ENCODE measurements around the gene ABHD15.

Gene ABHD15

DNA sequence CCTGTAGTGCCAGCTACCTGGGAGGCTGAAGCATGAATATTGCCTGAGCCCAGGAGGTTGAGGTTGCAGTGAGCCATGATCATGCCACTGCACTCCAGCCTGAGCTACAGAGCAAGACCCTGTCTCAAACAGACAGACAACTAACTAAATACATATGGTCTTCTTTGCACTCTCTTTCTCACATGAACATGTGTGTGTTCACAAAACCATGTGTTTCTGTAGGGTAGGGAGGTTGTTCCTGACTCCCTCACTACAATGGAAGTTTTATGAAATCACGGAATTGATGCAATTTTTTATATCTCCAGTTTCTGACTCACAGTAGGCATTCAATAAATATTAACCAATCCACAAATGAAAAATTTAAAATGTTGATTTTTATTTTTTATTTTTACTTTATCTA is 48.5 kb downstream of the ABHD15 start:
- no peak for DNase-seq (ENCODE audit: low read depth)

DNA sequence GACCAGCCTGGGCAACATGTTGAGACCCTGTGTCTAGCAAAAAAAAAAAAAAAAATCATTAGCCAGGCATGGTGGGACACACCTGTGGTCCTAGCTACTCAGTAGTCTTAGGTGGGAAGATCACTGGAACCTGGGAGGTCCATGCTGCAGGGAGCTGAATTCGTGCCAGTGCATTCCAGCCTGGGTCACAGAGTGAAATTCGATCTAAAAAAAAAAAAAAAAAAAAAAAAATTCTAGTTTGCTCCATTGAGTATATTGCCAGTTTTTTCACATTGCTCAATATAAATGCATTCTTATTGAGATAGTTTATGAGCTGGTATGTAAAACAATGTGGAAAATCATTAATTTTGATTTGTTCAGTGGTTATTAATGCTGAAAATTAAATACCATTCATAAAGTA is 52.0 kb downstream of the ABHD15 start:
- no peak for DNase-seq (ENCODE audit: low read depth)

DNA sequence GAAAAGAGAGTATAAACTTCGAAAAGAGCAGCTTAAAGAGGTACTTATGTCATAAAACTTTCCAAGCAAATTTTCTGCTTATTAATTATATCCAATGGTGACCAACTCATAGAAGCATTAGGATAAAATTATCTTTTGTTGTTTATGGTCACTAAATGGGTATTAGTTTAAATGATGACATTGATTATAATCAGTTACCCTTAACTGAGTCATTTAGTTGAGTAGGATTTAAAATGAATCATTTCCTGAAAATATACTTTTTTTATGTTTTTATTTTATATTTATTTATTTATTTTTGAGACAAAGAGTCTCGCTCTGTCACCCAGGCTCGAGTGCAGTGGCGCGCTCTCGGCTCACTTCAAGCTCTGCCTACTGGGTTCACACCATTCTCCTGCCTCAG is 55.9 kb downstream of the ABHD15 start:
- no peak for DNase-seq (ENCODE audit: low read depth)
